ENCODE measurements around the gene CCNYL1. TPM values are rescaled to one million over a fixed set of nuclear protein-coding genes. Genes with fewer than 3 reads are reported as not detected.

CCNYL1 gene
- total and polyA plus RNA-seq, 4 experiments from 2014 or later = 1.00 to 10.5 (median 6.0) TPM

- ChIA-PET CTCF (ENCODE audit: partially characterized antibody) (interaction anchor here (1.3 kb wide), 1 partner anchor 16 kb away, joined by 3 read pairs; no protein-coding TSS in a partner anchor), POLR2A (ENCODE audit: partially characterized antibody) (interaction anchor here (1.2 kb wide), 1 partner anchor 17 kb away, joined by 3 read pairs; no protein-coding TSS in a partner anchor)
- Histone ChIP-seq H3K4me1 (ENCODE audit: insufficient read depth, low read length) (peaks cover 36% of the 10 kb centered on the region), H3K27ac (ENCODE audit: low read depth, low read length) (no peak overlapping the region), H3K36me3 (ENCODE audit: insufficient read depth, low read length) (no peaks in the 10 kb centered on the region), H3K4me3 (ENCODE audit: low read length in 2 of 2) (no peak overlapping the region), H3K27me3 (ENCODE audit: insufficient read depth, low read length) (peaks cover 9% of the 10 kb centered on the region), H3K9me3 (ENCODE audit: control insufficient read depth in 1 of 2, low read length in 2 of 2) (no peaks in the 10 kb centered on the region)
- Mint-ChIP-seq H3K27ac (no peak overlapping the region), H3K36me3 (peaks cover 0 to 5% of the 10 kb centered on the region in 2 donors), H3K4me3 (no peak overlapping the region), H3K27me3 (peaks cover 14 to 26% of the 10 kb centered on the region in 2 donors), H3K4me1 (peaks cover 8 to 26% (median 18%) of the 10 kb centered on the region in 4 donors), H3K9me3 (peaks cover 0 to 8% (median 0%) of the 10 kb centered on the region in 8 donors)
- DNase-seq = no peak
- intact Hi-C loops (cut with micrococcal nuclease) = no loop called here
These were observed 54.1 kb downstream of the CCNYL1 start for GRCh38 chr2:207765547-207765946.

- H3K27ac ChIP-seq (ENCODE audit: low read depth, low read length) = no peak overlapping the region
- H3K4me3 ChIP-seq (ENCODE audit: low read length in 2 of 2) = no peak overlapping the region
- H3K4me1 Mint-ChIP-seq = peaks cover 12 to 31% (median 22%) of the 10 kb centered on the region in 4 donors
- no peaks in the 10 kb centered on the region for H3K9me3 ChIP-seq (ENCODE audit: control insufficient read depth in 1 of 2, low read length in 2 of 2)
- ChIA-PET POLR2A (ENCODE audit: partially characterized antibody) (interaction anchor here (1.1 to 1.2 kb wide), 2 partner anchors 17 to 23 kb away, joined by 3 read pairs; no protein-coding TSS in a partner anchor), CTCF (ENCODE audit: partially characterized antibody) (interaction anchor here (0.6 to 1.3 kb wide), 3 partner anchors 17 to 487 kb away, joined by 3 read pairs; no protein-coding TSS in a partner anchor)
- H3K4me3 Mint-ChIP-seq = peak overlapping the region in 4 of 8 donors; percentile 50 to 77 (median 52)
- H3K27ac Mint-ChIP-seq = no peak overlapping the region
- intact Hi-C loops (cut with micrococcal nuclease) = no loop called here
- H3K36me3 ChIP-seq (ENCODE audit: insufficient read depth, low read length) = no peaks in the 10 kb centered on the region
- H3K27me3 Mint-ChIP-seq = peaks cover 14 to 26% of the 10 kb centered on the region in 2 donors
- H3K4me1 ChIP-seq (ENCODE audit: insufficient read depth, low read length) = peaks cover 41% of the 10 kb centered on the region
- peaks cover 0 to 7% (median 0%) of the 10 kb centered on the region in 8 donors for H3K9me3 Mint-ChIP-seq
- peaks cover 0 to 5% of the 10 kb centered on the region in 2 donors for H3K36me3 Mint-ChIP-seq
- no peak for DNase-seq
- peaks cover 9% of the 10 kb centered on the region for H3K27me3 ChIP-seq (ENCODE audit: insufficient read depth, low read length)
These were observed 54.7 kb downstream of the CCNYL1 start for GRCh38 chr2:207766041-207766551.

GRCh38 chr2:207766697-207767460, 55.4 kb downstream of the CCNYL1 start:
- Mint-ChIP-seq H3K4me1 (peaks cover 13 to 38% (median 22%) of the 10 kb centered on the region in 4 donors), H3K36me3 (peaks cover 0 to 5% of the 10 kb centered on the region in 2 donors), H3K27ac (peak overlapping the region in 2 of 7 donors; percentile 43 to 55), H3K9me3 (peaks cover 0 to 5% (median 0%) of the 10 kb centered on the region in 8 donors), H3K4me3 (peak overlapping the region; percentile 59 to 87 (median 79)), H3K27me3 (peaks cover 12 to 26% of the 10 kb centered on the region in 2 donors)
- DNase-seq = no peak
- no peak overlapping the region for H3K4me3 ChIP-seq (ENCODE audit: low read length in 2 of 2)
- no peak overlapping the region for H3K27ac ChIP-seq (ENCODE audit: low read depth, low read length)
- H3K36me3 ChIP-seq (ENCODE audit: insufficient read depth, low read length) = no peaks in the 10 kb centered on the region
- ChIA-PET CTCF (ENCODE audit: partially characterized antibody) (interaction anchor here (0.7 to 1.3 kb wide), 3 partner anchors 18 to 274 kb away, joined by 3 read pairs; no protein-coding TSS in a partner anchor), POLR2A (ENCODE audit: partially characterized antibody) (interaction anchor here (1.1 to 1.2 kb wide), 2 partner anchors 18 to 24 kb away, joined by 3 read pairs; no protein-coding TSS in a partner anchor)
- H3K9me3 ChIP-seq (ENCODE audit: control insufficient read depth in 1 of 2, low read length in 2 of 2) = no peaks in the 10 kb centered on the region
- peaks cover 41% of the 10 kb centered on the region for H3K4me1 ChIP-seq (ENCODE audit: insufficient read depth, low read length)
- H3K27me3 ChIP-seq (ENCODE audit: insufficient read depth, low read length) = peaks cover 9% of the 10 kb centered on the region
- intact Hi-C loops (cut with micrococcal nuclease) = no loop called here

- POLR2A ChIA-PET (ENCODE audit: partially characterized antibody) = no interaction called here
- intact Hi-C loops (cut with micrococcal nuclease) = no loop called here
- no peaks in the 10 kb centered on the region for H3K36me3 ChIP-seq (ENCODE audit: insufficient read depth, low read length)
- Mint-ChIP-seq H3K4me1 (peaks cover 13 to 40% (median 22%) of the 10 kb centered on the region in 4 donors), H3K27ac (peak overlapping the region in 1 of 7 donors; percentile 55), H3K4me3 (peak overlapping the region; percentile 59 to 87 (median 79)), H3K36me3 (peaks cover 0 to 5% of the 10 kb centered on the region in 2 donors), H3K27me3 (peaks cover 10 to 26% of the 10 kb centered on the region in 2 donors), H3K9me3 (peaks cover 0 to 5% (median 0%) of the 10 kb centered on the region in 8 donors)
- H3K4me3 ChIP-seq (ENCODE audit: low read length in 2 of 2) = peak overlapping the region in 1 of 2 donors; percentile 69
- no peak for DNase-seq
- peaks cover 41% of the 10 kb centered on the region for H3K4me1 ChIP-seq (ENCODE audit: insufficient read depth, low read length)
- H3K9me3 ChIP-seq (ENCODE audit: control insufficient read depth in 1 of 2, low read length in 2 of 2) = no peaks in the 10 kb centered on the region
- CTCF ChIA-PET (ENCODE audit: partially characterized antibody) = interaction anchor here (0.8 kb wide), 1 partner anchor 257 kb away, joined by 3 read pairs; no protein-coding TSS in a partner anchor
- H3K27ac ChIP-seq (ENCODE audit: low read depth, low read length) = no peak overlapping the region
- peaks cover 9% of the 10 kb centered on the region for H3K27me3 ChIP-seq (ENCODE audit: insufficient read depth, low read length)
These were observed 56.2 kb downstream of the CCNYL1 start for GRCh38 chr2:207767461-207768167.

GRCh38 chr2:207768168-207768865, 56.9 kb downstream of the CCNYL1 start:
- H3K27ac Mint-ChIP-seq = peak overlapping the region in 5 of 7 donors; percentile 30 to 78 (median 65)

More at GRCh38 chr2:207768168-207768865, 56.9 kb downstream of the CCNYL1 start:
- Mint-ChIP-seq H3K9me3 (peaks cover 0 to 5% (median 0%) of the 10 kb centered on the region in 8 donors), H3K36me3 (peaks cover 0 to 5% of the 10 kb centered on the region in 2 donors), H3K4me1 (peaks cover 13 to 40% (median 22%) of the 10 kb centered on the region in 4 donors), H3K27me3 (peaks cover 10 to 24% of the 10 kb centered on the region in 2 donors), H3K4me3 (peak overlapping the region; percentile 83 to 94 (median 86))
- Histone ChIP-seq H3K36me3 (ENCODE audit: insufficient read depth, low read length) (no peaks in the 10 kb centered on the region), H3K27me3 (ENCODE audit: insufficient read depth, low read length) (peaks cover 9% of the 10 kb centered on the region), H3K9me3 (ENCODE audit: control insufficient read depth in 1 of 2, low read length in 2 of 2) (no peaks in the 10 kb centered on the region), H3K27ac (ENCODE audit: low read depth, low read length) (no peak overlapping the region), H3K4me1 (ENCODE audit: insufficient read depth, low read length) (peaks cover 41% of the 10 kb centered on the region), H3K4me3 (ENCODE audit: low read length in 2 of 2) (peak overlapping the region; percentile 36 to 69)
- ChIA-PET POLR2A (ENCODE audit: partially characterized antibody) (interaction anchor here (1.1 to 1.7 kb wide), 3 partner anchors 57 to 143 kb away, joined by 3 to 5 read pairs (median 4); partner anchors contain the start of genes CCNYL1 and METTL21A), CTCF (ENCODE audit: partially characterized antibody) (interaction anchor here (1.0 kb wide), 2 partner anchors 76 to 143 kb away, joined by 3 read pairs; no protein-coding TSS in a partner anchor)
- DNase-seq = peak; percentile 27 to 49 (median 36)
- intact Hi-C loops (cut with micrococcal nuclease) = no loop called here
